Measurements from ENCODE around the gene CELF6. TPM values are rescaled to one million over a fixed set of nuclear protein-coding genes. Genes with fewer than 3 reads are reported as not detected.

Gene CELF6
- polyA plus RNA-seq, 1 of the 3 experiments (the other 2 are of a cell fraction) = 0.20 TPM

- Histone ChIP-seq H4K20me1 (ENCODE audit: insufficient read depth) (no peaks in the 10 kb centered on the region), H2AFZ (ENCODE audit: low read depth) (no peak overlapping the region), H3K4me1 (ENCODE audit: control insufficient read depth in 1 of 2, insufficient read depth in 2 of 2, low read depth in 1 of 2, low read length in 1 of 2) (no peaks in the 10 kb centered on the region), H3K79me2 (ENCODE audit: insufficient read depth) (no peaks in the 10 kb centered on the region), H3K9me3 (no peaks in the 10 kb centered on the region), H3K27me3 (ENCODE audit: insufficient read depth) (no peaks in the 10 kb centered on the region; the same call in 1 of the 2 replicates), H3K4me3 (ENCODE audit: low read depth in 2 of 2, low read length in 1 of 2) (no peak overlapping the region), H3K9ac (no peak overlapping the region), H3K27ac (ENCODE audit: low read depth in 2 of 2, low read length in 1 of 2) (no peak overlapping the region), H3F3A (replicated peaks; ENCODE audit: insufficient read depth) (no peaks in the 10 kb centered on the region), H3K9me2 (no peaks in the 10 kb centered on the region), H3K36me3 (replicated peaks in 1 of 2; ENCODE audit: control insufficient read depth in 1 of 2, insufficient read depth in 2 of 2, low read length in 1 of 2) (no peaks in the 10 kb centered on the region), H3K4me2 (no peak overlapping the region)
- no peak for TF ChIP-seq REST (IDR thresholded peaks at IDR 0.05; ENCODE audit: low read depth, low read length)
- TF ChIP-seq GATA2 (CRISPR knock-in tag; IDR thresholded peaks at IDR 0.05) = no peak
- no peak for TF ChIP-seq NFIC (IDR thresholded peaks at IDR 0.05; ENCODE audit: borderline replicate concordance)
- no peak for TF ChIP-seq EZH2phosphoT487 (IDR thresholded peaks at IDR 0.05; ENCODE audit: borderline replicate concordance, low read depth)
- no peak for TF ChIP-seq ZBTB33 (IDR thresholded peaks at IDR 0.05; ENCODE audit: borderline replicate concordance, low read depth)
- TF ChIP-seq USF1 (IDR thresholded peaks at IDR 0.05; ENCODE audit: borderline replicate concordance, low read depth) = no peak
- TF ChIP-seq FOXM1 (IDR thresholded peaks at IDR 0.05; ENCODE audit: low read depth) = no peak
- TF ChIP-seq NRF1 (IDR thresholded peaks at IDR 0.05; ENCODE audit: low read depth, low read length) = no peak
- no peak for TF ChIP-seq TCF12 (IDR thresholded peaks at IDR 0.05)
- no peak for TF ChIP-seq FOSL2 (IDR thresholded peaks at IDR 0.05; ENCODE audit: borderline replicate concordance, low read depth)
- DNase-seq = peak; percentile 23
- ChIA-PET CTCF (interaction anchor here (1.0 to 1.7 kb wide), 2 partner anchors 16 to 17 kb away, joined by 3 to 5 read pairs; partner anchors contain the start of gene PARP6), POLR2A (no interaction called here)
- 82% methylated on average over 31 of the region's 49 CpGs for WGBS (ENCODE audit: low lambda C conversion rate)
These were observed 31.0 kb downstream of the CELF6 start for GRCh38 chr15:72288796-72289596.
